Lung (tissue), 12 donors: Measurements from ENCODE around the gene DMRT1. TPM values are rescaled to one million over a fixed set of nuclear protein-coding genes. Genes with fewer than 3 reads are reported as not detected.
"Not testable (repeated sequence)": the region's sequence is repeated elsewhere in the genome, so short reads cannot be mapped to it uniquely, and the experiment has no call there.

Experiments used
- ATAC-seq: fragments of 200-7000 bp; cut with Tn5 transposase; one replicate; pipeline ENCODE4 v1.9.1; 2020; ENCODE audit warnings: moderate number of reproducible peaks; ENCODE audit not compliant: insufficient read depth, low FRiP score
- DNase-seq, 3 donors: peaks; one replicate each; pipeline ENCODE4 v3.0.0-alpha.2; 2013 to 2017
- H3K27ac ChIP-seq, 2 donors: one replicate each; pipeline ENCODE4 v1.5.1; 2013; ENCODE audit warnings: mild to moderate bottlenecking in 2 of 2, moderate library complexity in 2 of 2, control low read depth in 1 of 2, inconsistent platforms in 1 of 2, low read depth in 1 of 2, low read length in 1 of 2
- H3K27me3 ChIP-seq, 3 donors: one replicate each; pipeline ENCODE4 v1.5.1; 2013; ENCODE audit warnings: low read length in 2 of 3; ENCODE audit not compliant: control insufficient read depth in 3 of 3, insufficient read depth in 3 of 3
- H3K36me3 ChIP-seq, 4 donors: one replicate each; pipeline ENCODE4 v1.5.1; 2013; ENCODE audit warnings: low read length in 4 of 4, mild to moderate bottlenecking in 1 of 4, moderate library complexity in 1 of 4; ENCODE audit not compliant: control insufficient read depth in 4 of 4, insufficient read depth in 4 of 4
- H3K4me1 ChIP-seq, 5 donors: one replicate each; pipeline ENCODE4 v1.5.1; 2013; ENCODE audit warnings: low read length in 5 of 5, mild to moderate bottlenecking in 2 of 5, moderate library complexity in 1 of 5; ENCODE audit not compliant: control insufficient read depth in 5 of 5, insufficient read depth in 5 of 5
- H3K4me3 ChIP-seq: one replicate; pipeline ENCODE4 v1.5.1; 2013; ENCODE audit warnings: mild to moderate bottlenecking, control low read depth, moderate library complexity
- H3K9ac ChIP-seq, 2 donors: one replicate each; pipeline ENCODE4 v1.5.1; 2013; ENCODE audit warnings: low read length in 2 of 2, control low read depth in 1 of 2; ENCODE audit not compliant: insufficient read depth in 1 of 2
- H3K9me3 ChIP-seq, 4 donors: one replicate each; pipeline ENCODE4 v1.5.1; 2013; ENCODE audit warnings: low read length in 3 of 4, mild to moderate bottlenecking in 1 of 4, moderate library complexity in 1 of 4; ENCODE audit not compliant: control insufficient read depth in 4 of 4, insufficient read depth in 3 of 4
- CTCF ChIP-seq: IDR thresholded peaks from 2 replicates; pipeline ENCODE4 v1.5.1; 2012; ENCODE audit warnings: mild to moderate bottlenecking; ENCODE audit errors: control extremely low read depth, extremely low read depth
- WGBS, 2 donors: extraction: QIAGEN DNeasy Blood & Tissue Kit; methylation state at CpG; one replicate each; pipeline ENCODE4 v1.1.7; 2013; 5-methylcytosine and 5-hydroxymethylcytosine counted together
- polyA plus RNA-seq, 2 donors: library from polyadenylated mRNA; stranded (reverse); fragments of 200-250 nt; gene quantifications; one replicate each; pipeline ENCODE4 v1.2.1, GENCODE V29; 2013
- total RNA-seq, 2 donors: library from RNA; depleted of rRNA in 1 of 2; stranded (reverse); fragments of >200 nt in 1 of 2; gene quantifications; one replicate each; pipeline ENCODE4 v1.2.1, GENCODE V29; 2014 to 2021
- donor health status: control.
- donor health status: control.
- donor health status: Bipolar disorder and iron deficiency.
- donor health status: healthy.
- donor health status: DM: yes; HTN: yes; CAD: no.

The DMRT1 gene
- total and polyA plus RNA-seq, 4 donors, result not detected

GRCh38 chr9:860706-861105, 19.2 kb downstream of the DMRT1 start:
- Histone ChIP-seq H3K4me3 (no peak overlapping the region), H3K9ac (no peak overlapping the region), H3K9me3 (peaks cover 0 to 2% (median 0%) of the 10 kb centered on the region in 4 donors), H3K4me1 (no peaks in the 10 kb centered on the region), H3K36me3 (no peaks in the 10 kb centered on the region), H3K27me3 (no peaks in the 10 kb centered on the region), H3K27ac (no peak overlapping the region)
- no peak for TF ChIP-seq CTCF
- no peak for ATAC-seq
- no peak for DNase-seq
- 76 to 82% methylated on average over 3 of the region's 4 CpGs for WGBS, 2 donors

GRCh38 chr9:861525-861924, 20.0 kb downstream of the DMRT1 start:
- H3K4me3 ChIP-seq, DNase-seq: not testable (repeated sequence)

GRCh38 chr9:875119-875962, 33.8 kb downstream of the DMRT1 start:
- H3K4me1 ChIP-seq, result peaks cover 0 to 1% (median 0%) of the 10 kb centered on the region in 5 donors
- no peak overlapping the region for H3K9ac ChIP-seq
- 80 to 82% methylated on average over 10 of the region's 10 CpGs for WGBS, 2 donors
- no peak overlapping the region for H3K27ac ChIP-seq
- H3K27me3 ChIP-seq, result no peaks in the 10 kb centered on the region
- H3K9me3 ChIP-seq, result peaks cover 0 to 3% (median 0%) of the 10 kb centered on the region in 4 donors
- H3K36me3 ChIP-seq, result no peaks in the 10 kb centered on the region
- TF ChIP-seq CTCF, result no peak
- DNase-seq, result no peak
- no peak for ATAC-seq
- no peak overlapping the region for H3K4me3 ChIP-seq

More at GRCh38 chr9:861525-861924, 20.0 kb downstream of the DMRT1 start:
- not testable (repeated sequence) for H3K9me3 ChIP-seq, H3K27ac ChIP-seq, H3K4me1 ChIP-seq, H3K36me3 ChIP-seq, ATAC-seq, H3K27me3 ChIP-seq, H3K9ac ChIP-seq
- WGBS, 2 donors, result 91 to 99% methylated on average over 17 to 29 of the region's 30 CpGs

- H3K4me3 ChIP-seq, result no peak overlapping the region
- no peak for TF ChIP-seq CTCF
- WGBS, 2 donors, result 77 to 85% methylated on average over 4 of the region's 4 CpGs
- H3K36me3 ChIP-seq, result no peaks in the 10 kb centered on the region
- no peak for DNase-seq
- no peak overlapping the region for H3K9ac ChIP-seq
- H3K4me1 ChIP-seq, result peaks cover 0 to 1% (median 0%) of the 10 kb centered on the region in 5 donors
- H3K27me3 ChIP-seq, result no peaks in the 10 kb centered on the region
- peaks cover 0 to 3% (median 0%) of the 10 kb centered on the region in 4 donors for H3K9me3 ChIP-seq
- H3K27ac ChIP-seq, result no peak overlapping the region
- peak; percentile 27 for ATAC-seq
Observed at GRCh38 chr9:876425-876824, 34.9 kb downstream of the DMRT1 start.
